ENCODE data around the gene RABGAP1. TPM values are rescaled to one million over a fixed set of nuclear protein-coding genes. Genes with fewer than 3 reads are reported as not detected.

RABGAP1 gene
- polyA plus RNA-seq, 1 donor from 2014 or later = 67.8 TPM

DNA sequence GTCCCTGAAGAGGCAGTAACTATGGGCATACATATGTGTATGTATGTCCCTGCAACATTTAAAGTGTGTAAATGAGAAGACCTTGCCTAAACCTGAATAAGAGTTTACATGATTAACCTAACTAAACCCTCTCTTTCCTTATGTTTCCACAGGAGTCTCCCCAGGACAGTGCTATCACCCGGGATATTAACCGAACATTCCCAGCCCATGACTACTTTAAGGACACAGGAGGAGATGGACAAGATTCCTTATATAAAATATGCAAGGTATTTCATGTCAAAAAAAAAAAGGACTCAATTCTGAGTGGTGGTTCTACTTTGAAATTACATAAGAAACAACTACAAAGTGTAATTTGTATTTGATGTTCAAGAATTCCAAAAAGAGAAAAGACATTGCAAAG is 124.4 kb downstream of the RABGAP1 start:
- Histone ChIP-seq H3K27ac (ENCODE audit: low read length) (no peak overlapping the region), H3K4me2 (ENCODE audit: low read length) (no peak overlapping the region), H3K36me3 (ENCODE audit: insufficient read depth, low read length) (peaks cover 3% of the 10 kb centered on the region), H3K9me3 (ENCODE audit: low read length) (no peaks in the 10 kb centered on the region), H3K27me3 (ENCODE audit: insufficient read depth, low read depth, low read length) (no peaks in the 10 kb centered on the region), H3K9me2 (ENCODE audit: insufficient read depth, low read length) (no peaks in the 10 kb centered on the region), H3K4me3 (ENCODE audit: low read length) (no peak overlapping the region), H3K9ac (ENCODE audit: low read length) (no peak overlapping the region), H4K20me1 (ENCODE audit: insufficient read depth) (no peaks in the 10 kb centered on the region), H3K79me2 (replicated peaks; ENCODE audit: insufficient read depth, low read length) (no peaks in the 10 kb centered on the region), H3F3A (ENCODE audit: insufficient read depth, low read length, poor library complexity, severe bottlenecking) (no peaks in the 10 kb centered on the region), H2AFZ (ENCODE audit: low read depth, low read length) (no peak overlapping the region)
- TF ChIP-seq MXI1 (conservative IDR thresholded peaks at IDR 0.05; ENCODE audit: poor library complexity, severe bottlenecking) = no peak
- TF ChIP-seq EP300 (conservative IDR thresholded peaks at IDR 0.05; ENCODE audit: poor library complexity, severe bottlenecking) = no peak
- no peak for TF ChIP-seq POLR2AphosphoS5 (IDR thresholded peaks at IDR 0.05)
- no peak for TF ChIP-seq REST (IDR thresholded peaks at IDR 0.05; ENCODE audit: borderline replicate concordance)
- TF ChIP-seq SMC3 (conservative IDR thresholded peaks at IDR 0.05; ENCODE audit: poor library complexity) = no peak
- no peak for TF ChIP-seq TAF1 (IDR thresholded peaks at IDR 0.05; ENCODE audit: low read depth)
- no peak for TF ChIP-seq EZH2 (IDR thresholded peaks at IDR 0.05; ENCODE audit: borderline replicate concordance, insufficient read depth, low read length, poor library complexity, severe bottlenecking)
- TF ChIP-seq CTCF (IDR thresholded peaks at IDR 0.05; ENCODE audit: poor library complexity, severe bottlenecking) = no peak
- TF ChIP-seq RAD21 (conservative IDR thresholded peaks at IDR 0.05) = no peak

GRCh38 chr9:123067136-123067535 is 126.3 kb downstream of the RABGAP1 start:
- H3K9ac ChIP-seq (ENCODE audit: low read length) = no peak overlapping the region
- H3K9me3 ChIP-seq (ENCODE audit: low read length) = no peaks in the 10 kb centered on the region
- H3K4me2 ChIP-seq (ENCODE audit: low read length) = no peak overlapping the region
- H3K79me2 ChIP-seq (replicated peaks; ENCODE audit: insufficient read depth, low read length) = no peaks in the 10 kb centered on the region
- H3K9me2 ChIP-seq (ENCODE audit: insufficient read depth, low read length) = no peaks in the 10 kb centered on the region
- H2AFZ ChIP-seq (ENCODE audit: low read depth, low read length) = no peak overlapping the region
- H3K27ac ChIP-seq (ENCODE audit: low read length) = no peak overlapping the region
- H3K36me3 ChIP-seq (ENCODE audit: insufficient read depth, low read length) = peaks cover 3% of the 10 kb centered on the region
- TF ChIP-seq EP300 (conservative IDR thresholded peaks at IDR 0.05; ENCODE audit: poor library complexity, severe bottlenecking) = no peak
- no peak for TF ChIP-seq SMC3 (conservative IDR thresholded peaks at IDR 0.05; ENCODE audit: poor library complexity)
- TF ChIP-seq MXI1 (conservative IDR thresholded peaks at IDR 0.05; ENCODE audit: poor library complexity, severe bottlenecking) = no peak
- TF ChIP-seq POLR2AphosphoS5 (IDR thresholded peaks at IDR 0.05) = no peak
- TF ChIP-seq REST (IDR thresholded peaks at IDR 0.05; ENCODE audit: borderline replicate concordance) = no peak
- TF ChIP-seq TAF1 (IDR thresholded peaks at IDR 0.05; ENCODE audit: low read depth) = no peak
- no peak overlapping the region for H3K4me3 ChIP-seq (ENCODE audit: low read length)
- H4K20me1 ChIP-seq (ENCODE audit: insufficient read depth) = no peaks in the 10 kb centered on the region
- no peaks in the 10 kb centered on the region for H3K27me3 ChIP-seq (ENCODE audit: insufficient read depth, low read depth, low read length)
- H3F3A ChIP-seq (ENCODE audit: insufficient read depth, low read length, poor library complexity, severe bottlenecking) = no peaks in the 10 kb centered on the region

Measured in neural cell (in vitro differentiated cells).